Measurements from ENCODE around the gene ASB3. TPM values are rescaled to one million over a fixed set of nuclear protein-coding genes. Genes with fewer than 3 reads are reported as not detected.

Gene ASB3
- total and polyA plus RNA-seq, 9 of the 15 experiments (the other 6 are each of a cell fraction or from before 2014, with no cell fraction given): 13.6 to 35.3 (median 18.7) TPM

DNA sequence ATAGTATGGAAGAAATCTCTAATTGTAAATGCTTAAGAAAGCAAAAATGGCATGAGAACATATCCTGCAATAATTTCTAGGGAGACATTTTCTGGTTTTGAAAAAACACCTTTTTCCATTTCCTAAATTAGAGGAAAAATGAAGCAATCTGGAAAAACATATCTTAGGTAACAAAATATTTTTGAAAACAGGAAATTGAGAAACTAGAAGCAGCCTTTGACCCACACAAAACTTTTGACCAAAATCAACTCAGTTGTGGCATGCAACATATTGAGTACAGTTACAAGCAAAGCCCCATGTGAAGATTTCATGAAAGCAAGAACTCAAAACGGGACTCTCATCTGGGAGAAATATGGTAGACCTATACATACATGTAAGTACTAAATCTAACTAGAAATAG is 47.7 kb downstream of the ASB3 start:
- WGBS (ENCODE audit: insufficient coverage, low coverage, missing lambda C conversion rate): 13% methylated on average over 1 of the region's 1 CpG

DNA sequence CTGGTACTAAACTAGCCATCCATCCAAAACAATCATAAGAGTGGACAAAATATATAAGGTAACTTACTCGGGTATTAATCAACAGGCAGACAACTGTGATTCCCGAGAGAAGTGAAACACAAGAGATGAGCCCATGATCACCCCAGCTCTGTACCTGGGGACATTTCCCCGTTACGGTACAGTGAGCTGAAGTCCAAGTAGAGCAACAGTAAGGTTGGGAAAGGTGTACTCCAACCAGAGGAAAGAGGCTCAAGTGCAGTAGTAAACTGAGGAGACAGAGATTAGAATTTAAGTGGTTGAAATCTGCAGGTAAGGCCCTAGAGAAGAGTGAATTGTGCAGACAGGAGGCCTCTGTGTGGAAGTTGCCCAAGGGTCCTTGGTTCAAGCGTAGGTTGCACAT is 49.7 kb downstream of the ASB3 start:
- Histone ChIP-seq H2AFZ (ENCODE audit: low read depth, low read length) (no peak overlapping the region), H3K27me3 (ENCODE audit: control insufficient read depth in 2 of 2, insufficient read depth in 2 of 2, low read length in 2 of 2) (no peaks in the 10 kb centered on the region), H3K4me3 (no peak overlapping the region), H3K4me2 (ENCODE audit: insufficient read depth, low read length) (no peak overlapping the region), H3K27ac (ENCODE audit: extremely low read depth, low read depth, low read length) (no peak overlapping the region), H3K9me3 (replicated peaks; ENCODE audit: control insufficient read depth, insufficient read depth, low read depth, low read length) (no peaks in the 10 kb centered on the region), H3K4me1 (replicated peaks in 1 of 2; ENCODE audit: control insufficient read depth in 2 of 2, insufficient read depth in 2 of 2, low read length in 2 of 2) (no peaks in the 10 kb centered on the region), H4K20me1 (replicated peaks; ENCODE audit: control insufficient read depth, insufficient read depth, low read length) (no peaks in the 10 kb centered on the region), H3K9me1 (ENCODE audit: control insufficient read depth, insufficient read depth, low read length) (no peaks in the 10 kb centered on the region), H3K79me2 (ENCODE audit: control insufficient read depth, insufficient read depth, low read length) (no peaks in the 10 kb centered on the region), H3K36me3 (ENCODE audit: control insufficient read depth, insufficient read depth, low read length) (no peaks in the 10 kb centered on the region; the same call in 2 of the 3 replicates), H3K9ac (ENCODE audit: insufficient read depth in 1 of 2, low read depth in 2 of 2, low read length in 2 of 2) (no peak overlapping the region)
- intact Hi-C loops (cut with micrococcal nuclease): loop anchor here (10.0 kb wide), 1 partner anchor 312 kb away; no protein-coding TSS in a partner anchor
- WGBS (ENCODE audit: insufficient coverage, low coverage, missing lambda C conversion rate): 87% methylated on average over 5 of the region's 5 CpGs
- ChIA-PET POLR2A (interaction anchor here (1.0 kb wide), 1 partner anchor 8 kb away, joined by 3 read pairs; no protein-coding TSS in a partner anchor), CTCF (ENCODE audit: low intra/inter-chr PET ratio) (interaction anchor here (0.7 kb wide), 1 partner anchor 11 kb away, joined by 5 read pairs; no protein-coding TSS in a partner anchor)
- FAIRE-seq: no peak
- DNase-seq (ENCODE audit: extremely low read depth in 1 of 4, low spot score in 3 of 4): no peak
- in situ Hi-C loops (cut with MboI): no loop called here
- no peak for ATAC-seq
- BruUV-seq (replicated peaks): no TSS peak
- no peak for TF ChIP-seq TBL1XR1 (IDR thresholded peaks at IDR 0.05; ENCODE audit: low read length in 2 of 2)
- no peak for TF ChIP-seq CXXC5 (CRISPR knock-in tag; IDR thresholded peaks at IDR 0.05)
- no peak for TF ChIP-seq PRPF4 (IDR thresholded peaks at IDR 0.05; ENCODE audit: insufficient read depth, low read depth, low read length, poor library complexity, severe bottlenecking)
- TF ChIP-seq, protein P1, sequence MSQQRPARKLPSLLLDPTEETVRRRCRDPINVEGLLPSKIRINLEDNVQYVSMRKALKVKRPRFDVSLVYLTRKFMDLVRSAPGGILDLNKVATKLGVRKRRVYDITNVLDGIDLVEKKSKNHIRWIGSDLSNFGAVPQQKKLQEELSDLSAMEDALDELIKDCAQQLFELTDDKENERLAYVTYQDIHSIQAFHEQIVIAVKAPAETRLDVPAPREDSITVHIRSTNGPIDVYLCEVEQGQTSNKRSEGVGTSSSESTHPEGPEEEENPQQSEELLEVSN (IDR thresholded peaks at IDR 0.05; ENCODE audit: borderline replicate concordance in 1 of 2, extremely low read depth in 1 of 2, insufficient read depth in 1 of 2, insufficient read length in 1 of 2, low read depth in 1 of 2, low read length in 1 of 2, poor library complexity in 1 of 2, severe bottlenecking in 1 of 2): no peak
- TF ChIP-seq MAZ (CRISPR knock-in tag; conservative IDR thresholded peaks at IDR 0.05 in 1 of 2, IDR thresholded peaks at IDR 0.05 in 1 of 2): no peak
- no peak for TF ChIP-seq RBM14 (IDR thresholded peaks at IDR 0.05; ENCODE audit: borderline replicate concordance, insufficient read depth, low read depth, low read length)
- TF ChIP-seq STAT5B (CRISPR knock-in tag; IDR thresholded peaks at IDR 0.05): no peak
- TF ChIP-seq SNRNP70 (optimal IDR thresholded peaks at IDR 0.05; ENCODE audit: low read depth, low read length): no peak
- no peak for TF ChIP-seq MYC (IDR thresholded peaks at IDR 0.05; ENCODE audit: low read depth, low read length)
- TF ChIP-seq MYC (CRISPR knock-in tag; IDR thresholded peaks at IDR 0.05; ENCODE audit: borderline replicate concordance, low read depth): no peak
- TF ChIP-seq E2F3 (CRISPR knock-in tag; IDR thresholded peaks at IDR 0.05): no peak

More for the DNA sequence above, 47.7 kb downstream of the ASB3 start:
- Histone ChIP-seq H3K27me3 (ENCODE audit: control insufficient read depth in 2 of 2, insufficient read depth in 2 of 2, low read length in 2 of 2) (no peaks in the 10 kb centered on the region), H3K4me1 (replicated peaks in 1 of 2; ENCODE audit: control insufficient read depth in 2 of 2, insufficient read depth in 2 of 2, low read length in 2 of 2) (no peaks in the 10 kb centered on the region), H3K9me3 (replicated peaks; ENCODE audit: control insufficient read depth, insufficient read depth, low read depth, low read length) (no peaks in the 10 kb centered on the region), H3K27ac (ENCODE audit: extremely low read depth, low read depth, low read length) (no peak overlapping the region), H3K79me2 (ENCODE audit: control insufficient read depth, insufficient read depth, low read length) (no peaks in the 10 kb centered on the region), H3K36me3 (ENCODE audit: control insufficient read depth, insufficient read depth, low read length) (no peaks in the 10 kb centered on the region; the same call in 2 of the 3 replicates), H3K9ac (ENCODE audit: insufficient read depth in 1 of 2, low read depth in 2 of 2, low read length in 2 of 2) (no peak overlapping the region), H3K9me1 (ENCODE audit: control insufficient read depth, insufficient read depth, low read length) (no peaks in the 10 kb centered on the region), H4K20me1 (replicated peaks; ENCODE audit: control insufficient read depth, insufficient read depth, low read length) (no peaks in the 10 kb centered on the region), H3K4me3 (no peak overlapping the region), H3K4me2 (ENCODE audit: insufficient read depth, low read length) (no peak overlapping the region), H2AFZ (ENCODE audit: low read depth, low read length) (no peak overlapping the region)
- TF ChIP-seq, protein P2, sequence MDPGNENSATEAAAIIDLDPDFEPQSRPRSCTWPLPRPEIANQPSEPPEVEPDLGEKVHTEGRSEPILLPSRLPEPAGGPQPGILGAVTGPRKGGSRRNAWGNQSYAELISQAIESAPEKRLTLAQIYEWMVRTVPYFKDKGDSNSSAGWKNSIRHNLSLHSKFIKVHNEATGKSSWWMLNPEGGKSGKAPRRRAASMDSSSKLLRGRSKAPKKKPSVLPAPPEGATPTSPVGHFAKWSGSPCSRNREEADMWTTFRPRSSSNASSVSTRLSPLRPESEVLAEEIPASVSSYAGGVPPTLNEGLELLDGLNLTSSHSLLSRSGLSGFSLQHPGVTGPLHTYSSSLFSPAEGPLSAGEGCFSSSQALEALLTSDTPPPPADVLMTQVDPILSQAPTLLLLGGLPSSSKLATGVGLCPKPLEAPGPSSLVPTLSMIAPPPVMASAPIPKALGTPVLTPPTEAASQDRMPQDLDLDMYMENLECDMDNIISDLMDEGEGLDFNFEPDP (CRISPR knock-in tag; IDR thresholded peaks at IDR 0.05): no peak
- no TSS peak for BruUV-seq (replicated peaks)
- ChIA-PET POLR2A (no interaction called here), CTCF (ENCODE audit: low intra/inter-chr PET ratio) (no interaction called here)
- DNase-seq (ENCODE audit: extremely low read depth in 1 of 4, low spot score in 3 of 4) (no peak), FAIRE-seq (no peak), ATAC-seq (no peak)
- in situ Hi-C loops (cut with MboI): no loop called here
- intact Hi-C loops (cut with micrococcal nuclease): loop anchor here (10.0 kb wide), 1 partner anchor 314 kb away; no protein-coding TSS in a partner anchor
